Nasal cavity respiratory epithelium epithelial cell of viscerocranial mucosa (primary cell): ENCODE measurements around the gene PLK4. TPM values are rescaled to one million over a fixed set of nuclear protein-coding genes. Genes with fewer than 3 reads are reported as not detected.

ENCODE experiments used
- total RNA-seq: library from RNA; depleted of rRNA; stranded (reverse); fragments of >200 nt; gene quantifications from 2 replicates; pipeline ENCODE4 v1.2.3, GENCODE V29; 2014

PLK4 gene
- 1.2 and 1.4 TPM in 2 replicates for total RNA-seq

GRCh38 chr4:127880763-127881562 is at the start of gene PLK4:
Gene PLK4 (plus strand): TSS chr4:127880893. CDS start chr4:127881135, 242 bp downstream.

Other genes starting within 250 kb of the PLK4 start
- gene INTU, start 247.9 kb upstream of the PLK4 start, total RNA-seq: 4.8 and 11.4 TPM in 2 replicates
- not detected in 2 replicates for gene SLC25A31, start 150.5 kb upstream of the PLK4 start, total RNA-seq
- gene HSPA4L, start 98.6 kb upstream of the PLK4 start, total RNA-seq: 31.4 and 36.7 TPM in 2 replicates
- 15.0 and 15.7 TPM in 2 replicates for gene MFSD8, start 84.3 kb downstream of the PLK4 start, total RNA-seq
- 9.3 and 9.9 TPM in 2 replicates for gene ABHD18, start 84.5 kb downstream of the PLK4 start, total RNA-seq
- gene LARP1B, start 180.4 kb downstream of the PLK4 start, total RNA-seq: 32.5 and 72.5 TPM in 2 replicates